Left hindlimb (tissue), 1 donor: Measurements from ENCODE around the gene STXBP5.
A peak's percentile ranks its signal among the peaks of the same experiment; 100 is the strongest.

ENCODE experiments used
- DNase-seq: peaks from one replicate; pipeline ENCODE4 v3.0.0-alpha.2; 2018

STXBP5 gene

GRCh38 chr6:147179809-147180208, 24.4 kb upstream of the STXBP5 start:
- no peak for DNase-seq

GRCh38 chr6:147180926-147181325, 23.3 kb upstream of the STXBP5 start:
- DNase-seq = no peak

GRCh38 chr6:147184379-147184778, 19.8 kb upstream of the STXBP5 start:
- DNase-seq = no peak

- DNase-seq = no peak
Measured at GRCh38 chr6:147185216-147185615, 19.0 kb upstream of the STXBP5 start.

- no peak for DNase-seq
Measured at GRCh38 chr6:147190556-147190955, 13.7 kb upstream of the STXBP5 start.

GRCh38 chr6:147192278-147192911, 11.8 kb upstream of the STXBP5 start:
- no peak for DNase-seq

GRCh38 chr6:147194652-147195411, 9.4 kb upstream of the STXBP5 start:
- no peak for DNase-seq

- no peak for DNase-seq
Measured at GRCh38 chr6:147195510-147195909, 8.7 kb upstream of the STXBP5 start.

- DNase-seq = no peak
Measured at GRCh38 chr6:147195987-147196386, 8.2 kb upstream of the STXBP5 start.

GRCh38 chr6:147200711-147201110, 3.5 kb upstream of the STXBP5 start:
- DNase-seq = no peak

- peak; percentile 36 for DNase-seq
Measured at GRCh38 chr6:147201885-147202515, 2.2 kb upstream of the STXBP5 start.

GRCh38 chr6:147202516-147203310, 1.5 kb upstream of the STXBP5 start:
- peak; percentile 89 for DNase-seq

GRCh38 chr6:147203311-147204059, 732 bp upstream of the STXBP5 start:
- peak; percentile 86 for DNase-seq

- no peak for DNase-seq
Measured at GRCh38 chr6:147204843-147205311, 660 bp downstream of the STXBP5 start.

GRCh38 chr6:147205690-147206600, 1.7 kb downstream of the STXBP5 start:
- no peak for DNase-seq

GRCh38 chr6:147207351-147207750, 3.1 kb downstream of the STXBP5 start:
- no peak for DNase-seq

- no peak for DNase-seq
Measured at GRCh38 chr6:147207837-147208754, 3.9 kb downstream of the STXBP5 start.

- DNase-seq = no peak
Measured at GRCh38 chr6:147209762-147210449, 5.7 kb downstream of the STXBP5 start.

- DNase-seq = no peak
Measured at GRCh38 chr6:147211349-147211748, 7.1 kb downstream of the STXBP5 start.
